Measurements from ENCODE around the gene ENDOV.

Gene ENDOV

DNA sequence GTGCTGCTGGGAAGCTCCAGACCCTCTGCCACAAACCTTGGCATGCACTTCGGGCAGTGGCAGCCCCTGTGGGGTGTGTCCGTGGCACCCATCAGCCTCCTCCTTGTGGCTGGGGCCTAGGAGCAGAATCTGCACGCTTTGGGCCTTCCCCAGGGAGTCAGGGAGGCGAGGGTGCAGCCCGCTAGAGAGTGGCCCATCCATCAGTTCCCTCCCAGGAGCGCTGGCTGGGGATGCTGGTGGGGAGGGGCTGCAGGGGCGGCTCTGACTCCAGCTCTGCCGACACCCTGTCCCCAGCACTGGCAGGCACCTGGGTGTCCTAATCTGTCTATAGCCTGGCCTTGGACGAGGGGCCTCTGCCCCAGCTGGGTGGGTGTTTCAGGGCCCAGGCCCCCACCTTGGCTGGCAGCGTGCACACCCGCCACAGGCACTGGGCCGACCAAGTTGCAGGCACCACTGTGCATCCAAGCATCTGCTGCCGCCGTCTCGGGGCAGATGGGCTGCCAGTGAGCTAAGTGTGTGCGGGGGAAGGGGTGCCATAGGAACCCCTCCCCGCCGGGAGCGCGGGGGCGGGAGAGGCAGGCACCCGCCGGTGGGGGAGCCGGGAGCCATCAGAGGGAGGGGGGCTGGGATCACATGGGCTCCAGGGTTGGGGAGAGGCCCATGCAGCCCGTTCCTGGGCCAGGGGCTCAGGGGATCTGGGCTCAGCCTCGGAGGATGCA lies 30.2 kb downstream of the ENDOV start:
- Histone ChIP-seq H3K4me3 (no peak overlapping the region), H3K27ac (no peak overlapping the region)

DNA sequence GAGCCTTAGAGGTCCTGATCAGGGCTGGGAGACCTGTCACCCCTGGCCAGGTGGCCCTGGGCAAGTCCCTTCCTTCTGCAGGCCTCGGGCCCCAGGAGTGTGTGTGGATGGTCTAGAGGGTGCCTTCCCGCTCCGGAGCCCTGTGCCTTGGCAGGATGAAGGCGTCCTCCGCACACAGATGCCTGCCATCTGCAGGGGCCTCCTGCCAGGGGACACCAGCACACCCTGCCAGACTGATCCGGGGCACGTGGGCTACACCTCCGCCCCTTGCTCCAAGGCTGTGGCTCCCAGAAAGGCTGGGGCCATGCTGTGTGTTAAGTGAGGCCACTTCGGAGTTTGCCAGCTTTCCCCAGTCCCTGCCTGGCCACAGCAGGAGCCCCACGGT lies 30.8 kb downstream of the ENDOV start:
- H3K27ac ChIP-seq, result no peak overlapping the region
- H3K4me3 ChIP-seq, result no peak overlapping the region

DNA sequence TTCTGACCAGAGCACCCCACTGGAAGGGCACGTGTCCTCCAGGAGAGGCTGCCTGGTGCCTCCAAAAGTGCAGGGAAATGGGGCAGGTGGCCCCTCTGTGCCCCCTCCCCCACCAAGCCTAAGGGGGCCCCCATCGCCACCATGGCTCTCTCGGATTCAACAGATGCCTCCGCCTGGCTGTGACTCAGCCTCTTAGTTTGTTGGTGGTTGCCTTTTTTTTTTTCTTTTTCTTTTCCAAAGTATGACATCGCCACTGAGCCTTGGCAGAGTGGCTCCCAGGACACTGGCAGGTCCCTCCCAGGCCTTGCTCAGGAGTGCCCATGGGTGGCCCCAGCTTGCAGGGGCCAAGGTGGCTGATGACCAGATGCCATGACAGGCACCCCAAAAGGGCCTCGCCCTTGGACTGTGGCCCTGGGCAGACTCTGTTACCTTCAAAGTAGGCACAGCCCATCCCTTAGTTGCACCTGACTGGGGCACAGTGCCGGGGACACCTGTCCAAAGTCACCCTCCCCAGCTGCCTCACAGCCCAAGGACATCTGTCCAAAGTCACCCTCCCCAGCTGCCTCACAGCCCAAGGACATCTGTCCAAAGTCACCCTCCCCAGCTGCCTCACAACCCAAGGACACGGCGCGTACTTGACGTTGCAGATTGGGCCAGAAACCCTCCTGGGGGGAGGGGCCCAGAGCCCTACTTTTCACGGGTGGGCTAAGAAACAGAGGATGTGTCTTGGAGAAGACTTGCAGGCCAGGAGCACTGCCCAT lies 31.9 kb downstream of the ENDOV start:
- H3K4me3 ChIP-seq, result no peak overlapping the region
- no peak overlapping the region for H3K27ac ChIP-seq

DNA sequence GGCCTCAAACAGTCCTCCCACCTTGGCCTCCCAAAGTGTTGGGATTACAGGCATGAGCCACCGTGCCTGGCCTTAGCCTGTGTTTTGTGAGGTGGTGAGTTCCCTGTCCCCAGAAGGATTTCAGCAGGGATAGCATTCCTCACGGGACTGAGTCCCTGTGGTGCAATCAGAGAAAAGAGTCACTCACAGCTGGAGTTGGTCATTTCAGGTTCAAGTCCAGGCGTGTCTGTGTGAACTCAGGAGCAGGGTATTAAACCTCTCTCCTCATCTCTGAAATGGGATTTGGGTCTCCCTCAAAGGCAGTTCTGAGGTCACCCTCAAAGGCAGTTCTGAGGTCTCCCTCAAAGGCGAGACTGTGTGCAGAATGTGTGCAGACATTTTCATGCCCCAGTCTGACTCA lies 32.8 kb downstream of the ENDOV start:
- no peak overlapping the region for H3K27ac ChIP-seq

GRCh38 chr17:80449194-80449929 lies 34.4 kb downstream of the ENDOV start:
- no peak overlapping the region for H3K27ac ChIP-seq
- H3K4me3 ChIP-seq, result no peak overlapping the region

More for the DNA sequence above, 32.8 kb downstream of the ENDOV start:
- no peak overlapping the region for H3K4me3 ChIP-seq

DNA sequence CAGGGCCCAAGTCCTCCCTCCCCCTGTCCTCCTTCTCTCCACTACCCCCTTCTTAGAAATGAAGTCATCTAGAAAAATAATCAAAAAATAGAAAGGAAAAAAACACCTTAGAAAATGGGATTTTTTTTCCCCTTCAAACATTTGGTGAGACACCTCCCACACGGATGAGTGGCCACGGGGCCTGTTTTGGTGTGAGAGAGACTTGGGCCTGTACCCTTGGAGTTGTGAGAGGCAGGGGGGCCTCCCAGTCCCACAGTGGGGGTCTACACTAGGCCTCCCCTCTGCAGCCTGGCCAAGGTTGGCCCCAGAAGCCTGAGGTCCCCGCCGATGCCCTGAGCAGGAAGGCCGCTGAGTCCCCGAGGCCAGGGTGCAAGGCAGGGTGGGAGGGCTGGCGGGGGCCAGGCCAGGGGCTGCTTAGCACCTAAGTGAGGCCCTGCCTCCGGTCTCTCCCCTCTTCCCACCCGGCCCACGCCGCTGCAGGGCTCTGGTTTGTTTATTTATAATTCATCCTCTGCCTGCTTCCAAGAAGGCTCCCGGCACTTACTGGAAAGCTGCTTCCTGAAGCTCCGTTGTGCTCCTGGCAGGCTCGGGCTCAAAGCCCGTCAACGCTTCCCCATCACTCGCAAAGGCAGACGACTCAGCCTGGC lies 35.1 kb downstream of the ENDOV start:
- H3K4me3 ChIP-seq, result no peak overlapping the region
- no peak overlapping the region for H3K27ac ChIP-seq

DNA sequence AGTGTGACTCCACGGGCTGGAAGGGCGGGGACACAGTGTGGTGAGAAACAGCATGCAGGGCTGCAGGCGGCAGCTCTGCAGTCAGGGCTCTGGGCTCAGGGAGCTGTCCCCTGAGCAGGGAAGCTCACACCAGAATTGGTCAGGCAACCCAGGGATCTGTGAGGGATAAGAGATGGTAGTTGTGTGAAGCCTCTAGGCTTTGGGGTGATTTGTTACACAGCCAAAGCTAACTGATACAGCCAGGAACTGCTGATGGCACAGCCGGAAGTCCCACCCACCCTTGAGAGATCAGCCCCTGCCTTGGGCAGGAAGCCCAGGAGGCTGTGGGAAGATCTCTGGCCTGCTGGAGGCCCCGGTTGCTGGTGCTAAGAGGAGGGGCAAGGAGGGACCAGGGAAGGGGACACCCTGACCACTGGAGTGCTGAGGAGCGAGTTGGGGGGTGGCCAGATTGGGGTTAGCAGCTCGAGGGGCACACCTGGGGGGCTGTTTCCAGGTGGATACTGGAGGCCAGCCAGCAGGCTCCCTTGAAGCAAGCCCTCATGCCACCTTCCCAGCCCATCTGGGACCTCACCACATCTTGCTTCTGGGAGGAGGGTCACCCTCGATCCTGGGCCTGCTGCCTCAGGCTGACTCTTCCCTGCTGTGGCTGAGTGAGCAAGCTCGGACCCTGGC lies 36.3 kb downstream of the ENDOV start:
- no peak overlapping the region for H3K27ac ChIP-seq

GRCh38 chr17:80452173-80452915 lies 37.4 kb downstream of the ENDOV start:
- Histone ChIP-seq H3K27ac (peak overlapping the region in 2 of 21 experiments; percentile 17 to 41), H3K4me3 (no peak overlapping the region)

More for the DNA sequence above, 36.3 kb downstream of the ENDOV start:
- H3K4me3 ChIP-seq, result no peak overlapping the region

- peak overlapping the region in 7 of 21 experiments; percentile 97 to 100 (median 98) for H3K27ac ChIP-seq
- H3K4me3 ChIP-seq, result peak overlapping the region in 4 of 7 experiments; percentile 59 to 83 (median 66)
Observed at GRCh38 chr17:80453126-80453997, 38.4 kb downstream of the ENDOV start.

DNA sequence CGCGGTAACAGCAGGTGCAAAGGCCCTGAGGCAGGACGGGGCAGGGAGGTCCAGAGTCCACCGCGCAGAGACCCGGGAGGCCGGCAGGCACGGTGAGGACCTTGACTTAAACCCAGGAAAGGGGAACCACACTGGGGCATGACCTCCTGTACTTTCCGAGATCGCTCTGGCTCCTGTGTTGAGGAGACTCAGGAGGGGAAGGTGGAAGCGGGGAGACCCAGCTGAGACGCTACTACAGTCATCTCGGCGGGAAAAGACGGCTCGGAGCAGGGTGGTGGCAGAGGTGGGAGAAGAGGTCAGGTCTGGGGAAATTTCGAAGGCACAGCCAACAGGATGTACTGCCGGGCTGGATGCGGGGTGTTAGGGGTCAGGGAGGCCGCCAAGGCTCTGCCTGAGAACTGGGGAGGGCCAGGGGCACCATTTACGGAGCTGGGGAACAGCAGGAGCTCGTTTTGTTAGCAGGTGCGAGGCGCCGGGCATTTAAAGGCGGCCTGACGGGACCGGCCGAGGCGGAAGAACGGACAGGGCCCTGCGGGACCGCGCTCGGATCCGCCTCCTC lies 39.1 kb downstream of the ENDOV start:
- H3K4me3 ChIP-seq, result peak overlapping the region; percentile 59 to 83 (median 69)

DNA sequence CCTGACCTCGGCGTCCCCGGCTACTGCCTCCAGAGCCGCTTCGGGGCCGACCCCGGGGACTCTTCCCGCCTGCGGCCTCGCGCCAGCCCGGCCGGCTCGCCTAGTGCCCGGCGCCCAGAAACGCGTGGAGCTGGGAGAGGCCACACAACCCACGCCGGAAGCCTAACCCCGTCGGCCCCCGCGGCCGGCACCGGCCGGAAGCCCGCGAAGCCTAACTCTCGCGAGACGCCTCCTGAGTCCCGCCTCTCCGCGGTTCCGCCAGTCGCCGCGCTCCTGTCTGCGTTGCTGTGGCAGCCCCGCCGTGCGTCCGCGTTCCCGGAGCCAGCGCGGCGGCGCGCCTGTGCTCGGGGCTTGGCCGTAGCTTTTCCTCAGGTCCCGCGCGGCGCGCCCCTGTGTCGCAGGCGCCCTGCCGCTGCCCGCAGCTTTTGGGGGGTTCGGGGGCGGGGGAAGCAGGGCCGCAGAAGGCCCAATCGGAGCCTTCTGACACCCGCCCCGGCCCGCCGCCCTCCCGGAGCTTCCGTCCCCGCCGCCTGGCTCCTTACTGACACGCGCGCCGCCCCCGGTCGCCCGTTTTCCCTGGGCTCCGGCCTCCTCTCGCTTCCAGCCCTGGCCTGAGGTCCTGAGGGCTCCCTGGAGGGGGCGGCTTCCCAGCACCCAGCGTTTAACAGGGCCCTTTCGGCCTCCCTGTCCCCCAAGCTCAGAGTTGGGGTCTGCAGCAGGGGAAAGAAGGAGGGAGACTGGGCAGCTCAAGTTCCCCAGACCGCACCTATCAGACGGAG lies 39.8 kb downstream of the ENDOV start:
- Histone ChIP-seq H3K4me3 (peak overlapping the region; percentile 59 to 83 (median 69)), H3K27ac (peak overlapping the region; percentile 87 to 100 (median 98))

More for the DNA sequence above, 39.1 kb downstream of the ENDOV start:
- peak overlapping the region; percentile 81 to 100 (median 98) for H3K27ac ChIP-seq

- Histone ChIP-seq H3K4me3 (peak overlapping the region; percentile 59 to 83 (median 69)), H3K27ac (peak overlapping the region; percentile 87 to 100 (median 98))
Observed at GRCh38 chr17:80455336-80455710, 40.4 kb downstream of the ENDOV start.

DNA sequence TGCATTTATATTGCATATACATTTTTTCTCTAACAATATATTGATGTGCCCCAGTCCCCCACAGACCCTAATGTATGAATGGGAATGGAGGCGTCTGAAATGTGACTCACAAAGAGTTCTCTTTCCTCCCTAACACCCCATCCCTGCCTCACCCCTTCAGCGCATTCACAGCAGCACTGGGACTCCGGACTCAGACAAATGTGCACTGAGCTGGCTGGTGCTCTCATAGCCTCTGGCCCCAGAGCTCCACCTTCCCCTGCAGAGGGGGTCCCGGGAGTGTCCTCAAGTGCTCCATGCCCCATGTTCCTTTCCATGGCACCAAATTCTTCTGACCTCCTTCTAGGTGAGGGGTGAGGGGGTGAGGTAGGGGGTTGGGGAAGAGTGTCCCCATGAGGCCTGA lies 40.8 kb downstream of the ENDOV start:
- H3K4me3 ChIP-seq, result peak overlapping the region in 1 of 7 experiments; percentile 61
- H3K27ac ChIP-seq, result peak overlapping the region in 16 of 21 experiments; percentile 31 to 100 (median 98)

- Histone ChIP-seq H3K27ac (peak overlapping the region in 2 of 21 experiments; percentile 97 to 98), H3K4me3 (no peak overlapping the region)
Observed at GRCh38 chr17:80456465-80457235, 41.7 kb downstream of the ENDOV start.

DNA sequence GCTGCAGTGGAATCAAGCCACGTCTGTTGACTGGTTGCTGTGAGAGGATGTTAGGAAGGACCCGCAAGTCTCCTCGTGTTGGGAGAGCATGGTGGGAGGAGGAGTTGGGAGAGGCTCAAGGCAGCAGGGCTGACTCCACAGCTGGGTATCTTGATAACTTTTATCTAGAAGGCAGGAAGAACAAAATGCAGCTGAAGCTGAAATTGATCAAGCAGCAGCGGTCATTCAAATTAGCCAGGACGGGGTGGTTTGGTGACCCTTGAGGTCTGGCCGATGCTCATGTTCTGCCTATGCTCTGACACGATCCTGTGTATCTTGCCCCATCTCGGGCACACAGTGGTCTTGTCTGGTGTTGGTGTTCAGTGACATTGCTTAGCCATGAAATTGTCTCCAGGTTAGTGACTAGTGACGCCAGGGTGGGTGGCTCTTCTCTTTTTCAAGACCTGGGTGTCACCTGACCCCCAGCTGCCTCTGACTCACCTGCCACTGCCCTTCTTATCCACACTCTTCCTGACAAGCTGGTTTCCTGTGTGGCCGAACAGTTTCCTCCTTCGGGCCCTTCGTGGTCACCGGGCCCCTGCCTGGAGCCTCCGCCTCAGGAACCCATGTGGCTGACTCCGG lies 42.4 kb downstream of the ENDOV start:
- no peak overlapping the region for H3K27ac ChIP-seq
- no peak overlapping the region for H3K4me3 ChIP-seq
